Measurements from ENCODE around the gene CAP1.

CAP1 gene

GRCh38 chr1:40092706-40093639 lies 52.4 kb downstream of the CAP1 start:
- TF ChIP-seq CTCF (IDR thresholded peaks at IDR 0.05) (no peak), ZFX (IDR thresholded peaks at IDR 0.05; ENCODE audit: borderline replicate concordance) (no peak)
- no peak overlapping the region for H3K27ac ChIP-seq

- TF ChIP-seq ZFX (IDR thresholded peaks at IDR 0.05; ENCODE audit: borderline replicate concordance) (no peak), CTCF (IDR thresholded peaks at IDR 0.05) (no peak)
- H3K27ac ChIP-seq = no peak overlapping the region
Observed at GRCh38 chr1:40094466-40095110, 54.1 kb downstream of the CAP1 start.

- H3K27ac ChIP-seq = no peak overlapping the region
- TF ChIP-seq CTCF (IDR thresholded peaks at IDR 0.05) (no peak), ZFX (IDR thresholded peaks at IDR 0.05; ENCODE audit: borderline replicate concordance) (no peak)
Observed at GRCh38 chr1:40095806-40096205, 55.3 kb downstream of the CAP1 start.

GRCh38 chr1:40096646-40096976 lies 56.1 kb downstream of the CAP1 start:
- peak overlapping the region; percentile 50 for H3K27ac ChIP-seq
- TF ChIP-seq CTCF (IDR thresholded peaks at IDR 0.05) (no peak), ZFX (IDR thresholded peaks at IDR 0.05; ENCODE audit: borderline replicate concordance) (no peak)

GRCh38 chr1:40096977-40097782 lies 56.7 kb downstream of the CAP1 start, which contains the start of gene PPT1:
PPT1 (minus strand) TSS chr1:40097252; CDS start chr1:40097238, 14 bp downstream.
- peak within 1 kb of the TSS; percentile 50 for H3K27ac ChIP-seq
- TF ChIP-seq ZFX (IDR thresholded peaks at IDR 0.05; ENCODE audit: borderline replicate concordance) = no peak
- 0 out of 2 replicates have a peak, but pooled peaks have one; percentile 9 for TF ChIP-seq CTCF (IDR thresholded peaks at IDR 0.05)

- H3K27ac ChIP-seq = no peak overlapping the region
- TF ChIP-seq ZFX (IDR thresholded peaks at IDR 0.05; ENCODE audit: borderline replicate concordance) (no peak), CTCF (IDR thresholded peaks at IDR 0.05) (no peak)
Observed at GRCh38 chr1:40102038-40102437, 61.5 kb downstream of the CAP1 start.
